Measurements from ENCODE around the gene MGMT.

- TF ChIP-seq CTCF (conservative IDR thresholded peaks at IDR 0.05; ENCODE audit: low read depth in 2 of 2) (no peak), POLR2AphosphoS5 (IDR thresholded peaks at IDR 0.05; ENCODE audit: low read depth) (no peak), NANOG (IDR thresholded peaks at IDR 0.05; ENCODE audit: borderline replicate concordance) (no peak), JUNB (IDR thresholded peaks at IDR 0.05; ENCODE audit: unreplicated experiment) (no peak), EZH2phosphoT487 (IDR thresholded peaks at IDR 0.05; ENCODE audit: unreplicated experiment) (no peak), REST (IDR thresholded peaks at IDR 0.05; ENCODE audit: unreplicated experiment) (no peak), EZH2 (IDR thresholded peaks at IDR 0.05; ENCODE audit: low read depth, unreplicated experiment) (no peak), ZNF331 (CRISPR knock-in tag; IDR thresholded peaks at IDR 0.05; ENCODE audit: low read depth) (no peak), ETS1 (IDR thresholded peaks at IDR 0.05) (no peak)
These were observed 342.4 kb downstream of the MGMT start for GRCh38 chr10:129809431-129809830.
